Measurements from ENCODE around the gene BDH1.
"Not testable (repeated sequence)": the region's sequence is repeated elsewhere in the genome, so short reads cannot be mapped to it uniquely, and the experiment has no call there.

The BDH1 gene, protein sequence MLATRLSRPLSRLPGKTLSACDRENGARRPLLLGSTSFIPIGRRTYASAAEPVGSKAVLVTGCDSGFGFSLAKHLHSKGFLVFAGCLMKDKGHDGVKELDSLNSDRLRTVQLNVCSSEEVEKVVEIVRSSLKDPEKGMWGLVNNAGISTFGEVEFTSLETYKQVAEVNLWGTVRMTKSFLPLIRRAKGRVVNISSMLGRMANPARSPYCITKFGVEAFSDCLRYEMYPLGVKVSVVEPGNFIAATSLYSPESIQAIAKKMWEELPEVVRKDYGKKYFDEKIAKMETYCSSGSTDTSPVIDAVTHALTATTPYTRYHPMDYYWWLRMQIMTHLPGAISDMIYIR

DNA sequence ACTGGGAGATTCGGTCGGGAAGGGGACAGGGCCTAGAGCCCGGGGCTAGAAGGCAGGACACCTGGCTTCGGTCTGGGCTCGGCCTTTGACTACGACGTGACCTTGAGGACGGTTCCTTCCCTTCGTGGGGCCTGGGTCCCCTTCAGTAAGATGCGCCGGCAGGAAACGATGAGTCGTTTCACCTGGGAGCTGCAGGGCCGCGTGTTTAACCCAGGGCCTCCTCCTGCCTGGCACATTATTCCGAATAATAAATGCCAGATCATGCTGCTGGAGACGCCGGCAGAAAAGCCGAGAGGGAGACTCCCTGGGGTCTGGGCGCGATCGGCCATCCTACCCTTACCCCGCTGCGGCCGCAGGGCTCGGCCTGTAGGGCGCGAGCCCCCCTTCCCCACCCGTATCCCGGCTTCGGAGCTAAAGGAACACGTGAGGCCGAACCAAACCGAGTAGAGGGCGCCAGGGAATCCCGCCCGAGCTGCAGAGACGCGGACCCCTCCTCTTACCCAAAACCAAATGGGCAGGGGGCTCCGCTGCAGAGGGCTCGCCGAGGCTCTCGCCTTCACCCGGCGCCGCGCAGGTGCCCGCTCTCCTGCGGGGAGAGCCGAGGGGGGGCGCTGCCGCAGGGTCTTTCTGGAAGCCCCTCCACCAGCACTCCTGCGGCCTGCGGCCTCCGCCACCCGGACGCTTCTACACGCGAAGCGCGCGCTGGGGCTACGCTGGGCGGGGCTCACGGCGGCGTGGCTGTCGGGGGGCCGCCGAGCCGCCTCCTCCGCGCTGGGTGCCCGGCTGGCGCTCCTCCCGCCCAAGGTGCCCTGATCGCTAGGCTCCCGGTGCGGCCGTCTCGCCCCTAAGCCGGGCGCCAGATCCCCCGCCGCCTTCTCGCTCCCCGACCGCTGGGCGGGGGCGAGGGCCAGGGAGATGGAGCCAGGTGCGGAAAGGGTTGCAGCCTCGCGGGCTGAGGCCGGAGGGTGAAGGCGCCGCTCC is at the start of gene BDH1:
BDH1 (minus strand) TSS at position 688 of the 981 bp plus-strand sequence. CDS start 9,525 bp downstream, outside the sequence.
- DNase-seq, result peak; percentile 19

DNA sequence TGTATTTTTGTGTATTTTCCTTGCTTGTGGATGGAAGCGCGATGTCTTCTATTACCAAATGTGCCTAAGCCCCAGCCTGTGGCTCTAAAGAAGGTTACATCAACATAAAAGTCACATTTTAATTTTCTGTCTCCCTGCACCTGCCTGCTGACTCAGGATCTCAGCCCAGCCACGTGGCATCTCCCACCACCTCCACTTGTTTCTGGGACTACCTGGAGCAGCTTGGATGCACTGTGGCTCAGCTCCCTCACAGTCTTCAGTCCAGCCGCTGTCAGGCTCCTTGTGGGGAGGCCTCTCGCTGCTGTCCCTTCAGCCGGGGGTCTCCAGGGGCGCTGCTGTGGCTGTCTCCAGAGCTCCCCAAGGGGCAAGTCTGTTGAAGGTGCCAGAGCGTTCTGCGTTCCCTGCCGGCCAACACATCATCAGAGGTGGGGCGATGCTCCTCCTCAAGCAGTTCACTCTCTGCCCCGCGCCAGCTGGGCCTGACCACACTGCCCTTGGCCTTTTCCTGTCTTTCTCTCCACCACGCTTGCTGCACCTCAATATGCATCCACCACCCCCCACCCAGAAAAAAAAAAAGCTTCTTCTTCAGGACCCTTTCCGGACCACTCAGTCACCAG is 47.7 kb upstream of the BDH1 start:
- DNase-seq, result no peak

DNA sequence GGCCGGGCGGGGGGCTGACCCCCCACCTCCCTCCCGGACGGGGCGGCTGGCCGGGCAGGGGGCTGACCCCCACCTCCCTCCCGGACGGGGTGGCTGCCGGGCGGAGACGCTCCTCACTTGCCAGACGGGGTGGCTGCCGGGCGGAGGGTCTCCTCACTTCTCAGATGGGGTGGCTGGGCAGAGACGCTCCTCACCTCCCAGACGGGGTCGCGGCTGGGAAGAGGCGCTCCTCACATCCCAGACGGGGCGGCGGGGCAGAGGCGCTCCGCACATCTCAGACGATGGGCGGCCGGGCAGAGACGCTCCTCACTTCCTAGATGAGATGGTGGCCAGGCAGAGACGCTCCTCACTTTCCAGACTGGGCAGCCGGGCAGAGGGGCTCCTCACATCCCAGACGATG is 46.6 kb upstream of the BDH1 start:
- DNase-seq, result not testable (repeated sequence)

DNA sequence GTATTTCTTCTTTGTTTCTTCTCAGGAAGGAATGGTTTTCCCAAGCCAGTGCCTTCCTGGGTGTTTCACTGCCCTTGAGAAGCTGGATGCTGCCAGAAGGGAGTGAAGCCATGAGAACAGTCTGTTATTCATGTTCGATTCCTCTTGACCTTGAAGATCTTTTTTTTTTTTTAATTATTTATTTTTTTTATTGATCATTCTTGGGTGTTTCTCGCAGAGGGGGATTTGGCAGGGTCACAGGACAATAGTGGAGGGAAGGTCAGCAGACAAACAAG is 45.7 kb upstream of the BDH1 start:
- not testable (repeated sequence) for DNase-seq

DNA sequence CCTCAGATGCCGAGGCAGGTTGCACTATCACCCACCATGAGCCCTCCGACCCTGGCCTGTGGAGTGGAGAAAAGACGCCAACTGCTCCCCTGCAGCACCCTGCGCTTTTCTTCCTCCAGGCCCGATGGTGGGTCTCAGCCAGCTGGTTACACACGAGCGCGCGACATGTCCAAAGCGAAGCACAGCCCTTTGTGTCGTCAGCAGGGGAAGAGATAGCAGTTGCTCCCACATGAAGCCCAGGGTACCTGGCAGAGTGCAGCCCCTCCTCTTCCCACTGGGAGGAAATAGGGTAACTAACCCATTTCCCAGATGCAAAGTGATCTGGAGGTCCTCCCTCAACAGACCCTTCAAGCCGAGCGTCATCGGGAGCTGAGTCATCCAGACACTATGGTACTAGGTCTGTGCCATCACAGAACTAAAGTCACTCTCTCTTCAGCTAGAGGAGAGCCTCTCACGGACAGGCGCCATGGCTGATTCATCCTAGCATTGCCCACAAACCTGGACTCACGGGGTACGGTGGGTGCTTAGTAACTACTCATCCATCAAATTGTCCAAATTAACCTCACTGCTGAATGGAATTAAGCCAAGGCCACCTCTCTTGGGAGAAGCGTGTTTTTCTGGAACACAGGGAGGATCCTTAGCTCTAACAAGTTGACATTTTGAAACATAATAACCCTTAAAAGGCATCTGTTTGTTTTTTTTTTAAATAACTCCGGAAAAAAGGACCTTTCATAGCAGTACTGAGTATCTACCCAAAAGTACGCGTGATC is 45.2 kb upstream of the BDH1 start:
- DNase-seq, result no peak

DNA sequence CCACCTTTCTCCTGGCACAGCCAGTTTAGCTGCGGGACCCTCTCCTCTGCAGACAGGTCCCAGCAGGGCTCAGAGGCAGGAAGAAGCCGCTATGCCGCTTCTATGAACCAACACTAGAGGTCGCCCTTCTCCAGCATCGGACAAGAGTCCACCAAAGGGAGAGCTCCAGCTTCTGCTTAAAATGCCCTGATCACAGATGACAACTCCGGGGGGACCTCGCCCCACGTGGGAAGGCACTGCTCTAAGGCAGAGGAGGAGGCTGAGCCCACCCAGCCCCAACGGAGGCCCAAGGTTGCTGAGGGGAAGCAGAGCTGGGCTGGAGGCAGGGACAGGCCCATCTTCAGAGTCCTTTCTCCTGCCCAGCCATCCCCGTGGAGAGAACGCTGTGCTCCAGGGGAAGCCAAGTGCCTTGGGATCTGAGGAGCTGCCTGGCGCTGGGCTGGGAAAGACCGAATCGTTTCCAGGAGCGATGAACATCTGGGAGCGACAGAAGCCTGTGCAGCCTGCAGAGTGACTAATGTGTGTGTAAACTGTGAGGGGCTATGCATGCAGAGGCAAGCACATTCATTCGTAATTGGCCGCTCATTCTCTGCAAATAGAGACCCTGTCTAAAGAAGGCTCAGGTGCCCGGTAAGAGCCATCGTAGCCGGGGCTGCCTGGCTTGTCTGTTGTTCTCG is 43.5 kb upstream of the BDH1 start:
- DNase-seq, result no peak

DNA sequence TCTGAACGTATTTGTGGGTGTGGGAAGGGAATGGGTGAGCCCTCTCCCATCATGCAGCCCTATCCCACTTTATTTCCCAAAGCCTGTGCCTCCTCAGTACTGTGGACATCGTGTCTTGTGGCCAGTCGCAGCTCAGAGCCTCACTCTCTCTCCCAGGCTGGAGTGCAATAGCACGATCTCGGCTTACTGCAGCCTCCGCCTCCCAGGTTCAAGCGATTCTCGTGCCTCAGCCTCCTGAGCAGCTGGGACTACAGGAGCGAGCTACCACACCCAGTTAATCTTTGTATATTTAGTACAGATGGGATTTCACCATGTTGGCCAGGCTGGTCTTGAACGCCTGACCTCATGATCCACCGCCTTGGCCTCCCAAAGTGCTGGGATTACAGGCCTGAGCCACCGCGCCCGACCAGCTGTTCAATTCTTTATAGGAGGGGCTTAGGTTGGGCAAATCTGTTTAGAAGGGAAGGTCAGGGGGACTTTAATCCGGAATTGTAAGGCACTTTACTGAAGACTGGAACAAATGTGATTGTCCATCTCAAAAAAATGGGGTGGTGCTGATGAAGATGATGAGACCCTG is 42.7 kb upstream of the BDH1 start:
- DNase-seq, result no peak

DNA sequence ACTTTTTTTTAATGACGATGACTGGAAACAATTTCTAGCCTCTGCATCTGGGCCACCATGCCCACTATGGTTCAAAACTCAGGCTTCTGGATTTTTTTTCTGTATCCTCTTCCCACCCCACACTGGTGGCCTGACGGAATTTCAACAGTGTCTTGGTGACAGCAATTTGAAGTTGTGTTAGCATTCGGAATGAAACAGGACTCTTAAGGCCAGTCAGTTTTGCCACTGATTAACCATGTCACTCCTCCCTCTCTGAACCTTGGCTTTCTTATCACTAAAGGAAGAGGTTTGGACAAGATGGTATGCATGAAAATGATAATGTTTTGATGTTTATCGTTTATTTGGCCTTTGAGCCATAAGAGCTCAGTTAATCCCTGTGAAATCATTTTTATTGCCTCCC is 41.6 kb upstream of the BDH1 start:
- DNase-seq, result no peak

DNA sequence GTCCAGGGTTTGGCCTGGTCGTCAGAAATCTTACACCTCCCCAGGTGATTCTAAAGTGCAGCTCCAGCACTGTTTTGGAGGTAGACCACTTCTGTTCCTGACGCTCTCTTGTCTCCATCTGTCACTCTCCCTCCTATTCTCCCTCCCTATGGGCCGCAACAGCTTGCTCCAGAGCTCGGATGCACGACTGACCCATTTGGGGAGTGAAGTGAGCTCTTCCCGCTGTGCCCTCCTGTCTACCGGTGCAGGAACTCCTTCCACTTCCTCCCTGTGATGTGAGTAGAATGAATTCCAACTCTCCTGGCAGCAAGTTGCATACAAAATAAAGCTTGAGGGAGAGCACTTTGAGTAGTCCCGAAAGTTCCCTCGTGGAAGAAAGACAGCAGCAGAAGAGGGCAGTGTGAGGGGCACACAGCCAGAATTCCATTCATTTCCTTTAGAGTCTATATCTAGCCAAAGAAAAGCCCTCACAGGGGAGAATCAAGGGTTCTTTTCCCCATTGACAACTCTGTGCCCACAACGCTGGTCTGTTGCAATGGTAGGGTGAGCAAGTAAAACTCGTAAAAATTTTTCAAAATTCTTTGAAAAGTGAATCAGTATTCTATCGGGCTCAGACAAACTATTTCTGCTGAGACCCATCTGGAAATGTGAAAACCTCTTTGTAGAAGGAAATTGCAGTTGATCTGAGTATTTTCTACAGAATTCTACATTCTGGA is 39.9 kb upstream of the BDH1 start:
- DNase-seq, result peak; percentile 16

DNA sequence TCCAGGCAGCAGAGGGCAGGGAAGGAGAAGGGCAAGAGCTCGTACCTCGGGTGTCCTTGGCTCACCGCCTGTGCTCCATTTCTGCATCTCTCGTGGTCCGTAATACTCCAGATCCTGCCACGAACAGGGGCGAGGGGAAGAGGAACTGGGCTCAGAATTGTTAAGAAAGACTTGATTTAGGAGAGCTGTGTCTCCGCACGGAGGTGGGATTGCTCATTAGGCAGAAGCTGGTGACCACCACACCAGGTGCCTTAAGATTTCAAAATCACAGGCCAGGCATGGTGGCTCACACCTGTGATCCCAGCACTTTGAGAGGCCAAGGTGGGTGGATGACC is 37.2 kb upstream of the BDH1 start:
- DNase-seq, result no peak

DNA sequence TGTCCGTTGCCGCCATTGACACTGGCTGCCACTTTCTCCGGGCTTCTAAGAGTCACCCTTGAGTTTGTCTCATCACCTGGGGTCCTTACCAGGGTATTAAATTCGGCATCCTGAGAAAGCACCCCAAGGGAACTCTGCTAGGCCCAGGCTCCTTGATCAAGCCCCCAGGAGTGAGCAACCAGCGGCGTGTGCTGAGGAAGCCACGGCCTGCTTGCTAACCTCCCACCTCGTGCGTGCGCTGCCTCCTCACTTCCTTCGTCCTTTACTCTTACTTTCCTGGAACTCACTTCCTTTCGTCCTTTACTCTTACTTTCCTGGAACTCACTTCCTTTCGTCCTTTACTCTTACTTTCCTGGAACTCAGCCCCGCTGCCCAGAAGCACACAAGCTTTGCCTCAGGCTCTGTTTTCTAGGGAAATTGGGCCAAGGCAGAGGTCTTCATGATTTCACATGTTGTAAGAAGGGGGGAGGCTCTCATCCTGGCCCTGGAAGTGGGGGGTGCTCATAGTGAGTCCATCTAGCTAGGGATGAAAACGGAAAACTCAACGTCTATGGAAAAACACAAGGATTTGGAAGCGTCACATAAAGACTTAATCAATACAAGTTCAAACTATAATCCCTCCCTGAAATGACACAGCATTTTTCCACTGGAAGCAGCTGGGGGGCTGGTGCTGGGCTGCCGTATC is 36.7 kb upstream of the BDH1 start:
- no peak for DNase-seq

DNA sequence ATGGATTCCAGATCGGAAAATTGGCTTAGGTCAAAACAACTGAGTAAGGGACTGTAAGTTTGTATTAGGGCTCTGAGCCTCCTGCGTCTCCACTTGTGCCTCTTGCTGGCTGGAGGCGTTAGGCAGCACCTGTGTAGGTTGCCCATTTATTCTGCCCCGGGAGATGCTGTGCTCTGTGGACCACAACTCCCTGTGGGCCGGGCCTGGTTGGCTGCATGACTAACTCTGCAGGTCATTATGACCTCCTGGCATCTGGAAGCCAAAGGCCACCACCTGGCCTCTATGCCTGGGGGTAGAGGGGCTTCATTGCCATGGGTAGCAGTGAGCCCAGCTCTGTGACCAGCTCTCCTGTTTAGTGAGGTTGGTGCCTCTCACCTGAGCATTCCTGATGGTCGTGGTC is 36.0 kb upstream of the BDH1 start:
- no peak for DNase-seq

DNA sequence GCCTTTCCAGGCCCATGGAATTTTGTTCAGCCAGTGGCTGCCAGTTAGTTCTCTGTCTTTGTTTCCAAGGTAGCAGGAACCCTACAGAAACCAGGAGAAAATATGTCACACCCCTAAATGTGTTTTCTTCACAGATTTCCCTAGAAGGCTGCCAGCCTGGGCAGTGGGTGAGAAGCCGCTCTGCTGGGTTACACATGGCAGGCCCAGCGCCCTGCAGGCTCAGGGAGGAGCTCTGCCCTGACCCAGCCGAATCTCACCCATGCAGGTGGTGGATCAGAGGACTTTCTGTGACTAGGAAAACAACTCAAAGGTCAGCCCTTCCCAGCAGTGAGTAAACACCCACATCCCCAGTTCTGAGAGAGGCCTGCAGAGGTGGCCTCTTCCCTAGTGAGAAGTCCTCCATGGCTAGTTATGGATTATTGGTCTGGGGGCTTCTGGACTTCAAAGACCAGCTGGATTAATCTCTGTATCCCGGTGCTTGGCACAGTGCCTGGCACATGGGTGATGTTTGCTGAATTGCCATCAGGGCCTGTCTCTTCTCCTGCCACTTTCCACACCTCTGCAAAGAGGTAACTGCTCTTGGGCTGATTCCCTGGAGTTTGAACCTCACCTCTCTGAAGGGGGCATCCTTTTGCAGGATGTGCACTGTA is 34.7 kb upstream of the BDH1 start:
- DNase-seq, result no peak

DNA sequence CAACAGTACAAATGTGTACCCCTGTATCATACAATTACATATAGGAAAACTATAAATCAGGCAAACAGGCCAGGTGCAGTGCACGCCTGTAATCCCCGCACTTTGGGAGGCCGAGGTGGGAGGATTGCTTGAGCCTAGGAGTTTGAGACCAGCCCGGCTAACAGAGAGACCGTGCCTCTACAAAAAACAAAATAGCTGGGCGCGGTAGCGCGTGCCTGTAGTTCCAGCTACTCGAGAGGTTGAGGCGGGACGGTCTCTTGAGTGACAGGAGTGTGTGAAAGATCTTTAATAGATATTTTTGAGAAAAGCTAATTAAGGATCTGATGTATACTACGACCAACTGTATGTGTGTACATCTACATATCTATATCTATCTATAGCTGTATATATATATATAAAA is 33.8 kb upstream of the BDH1 start:
- DNase-seq, result no peak

DNA sequence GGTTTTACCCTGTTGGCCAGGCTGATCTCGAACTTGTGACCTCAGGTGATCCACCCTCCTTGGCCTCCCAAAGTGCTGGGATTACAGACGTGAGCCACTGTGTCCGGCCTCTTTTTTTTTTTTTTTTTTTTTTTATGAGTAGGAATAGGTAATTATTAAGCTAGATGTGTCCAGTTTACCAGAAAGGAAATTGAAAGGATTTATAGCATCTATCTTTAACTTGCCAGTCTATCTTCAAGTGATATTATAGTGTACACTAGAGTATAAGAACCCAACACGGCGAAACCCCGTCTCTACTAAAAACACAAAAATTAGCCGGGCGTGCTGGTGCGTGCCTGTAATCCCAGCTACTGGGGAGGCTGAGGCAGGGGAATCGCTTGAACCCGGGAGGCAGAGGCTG is 31.0 kb upstream of the BDH1 start:
- DNase-seq, result not testable (repeated sequence)

DNA sequence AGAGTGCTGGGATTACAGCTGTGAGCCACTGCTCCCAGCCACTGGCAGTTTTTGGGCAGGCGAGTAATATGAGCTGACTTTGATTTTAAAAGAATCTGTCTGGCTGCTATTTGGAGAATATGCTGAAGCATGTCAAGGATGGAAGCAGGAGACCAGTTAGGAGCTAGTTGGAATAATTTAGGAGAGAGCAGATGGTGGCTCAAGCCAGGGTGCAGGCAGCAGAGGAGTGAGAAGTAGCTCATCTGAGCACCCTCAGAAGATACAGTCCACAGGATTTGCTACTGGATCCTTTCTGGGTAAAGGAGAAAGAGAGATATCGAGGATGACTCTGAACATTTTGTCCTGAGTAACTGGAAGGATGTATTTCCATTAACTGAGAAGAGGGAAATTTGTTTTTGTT is 30.4 kb upstream of the BDH1 start:
- DNase-seq, result no peak

DNA sequence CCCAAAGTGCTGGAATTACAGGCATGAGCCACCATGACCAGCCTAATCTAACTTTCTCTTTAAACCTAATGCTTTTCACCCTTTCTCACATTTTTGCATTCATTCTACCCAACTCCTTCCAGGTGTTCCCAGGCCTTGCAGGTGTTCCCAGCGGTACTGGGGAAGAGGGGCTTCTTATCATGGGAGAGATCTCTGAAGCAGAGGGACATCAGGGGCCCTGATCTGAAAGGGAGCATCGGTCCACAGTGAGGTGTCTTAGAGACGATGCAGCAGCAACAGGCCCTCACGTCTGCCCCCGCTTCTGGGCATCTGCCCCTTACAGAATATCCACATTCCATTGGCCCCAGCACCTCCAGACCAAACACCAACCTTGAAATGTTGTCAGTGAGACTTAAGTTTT is 29.0 kb upstream of the BDH1 start:
- no peak for DNase-seq

DNA sequence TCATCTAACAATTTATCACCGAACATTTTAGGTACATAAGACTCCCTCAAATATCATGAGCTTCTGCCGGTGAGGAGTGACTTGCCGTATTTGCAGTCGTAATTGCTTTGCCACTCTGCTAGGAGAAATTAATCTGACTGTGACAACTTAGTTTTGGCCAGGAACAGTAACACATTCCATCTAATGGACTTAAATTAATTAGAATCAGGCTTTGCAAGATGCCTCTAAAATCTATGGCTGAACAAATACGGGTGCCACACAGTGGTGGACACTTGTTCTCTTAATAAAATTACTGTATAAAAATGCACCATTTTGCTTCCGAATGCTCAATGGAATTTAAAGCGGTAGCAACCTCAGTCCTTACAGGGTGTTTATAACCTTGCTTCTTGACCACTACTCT is 27.6 kb upstream of the BDH1 start:
- DNase-seq, result no peak

DNA sequence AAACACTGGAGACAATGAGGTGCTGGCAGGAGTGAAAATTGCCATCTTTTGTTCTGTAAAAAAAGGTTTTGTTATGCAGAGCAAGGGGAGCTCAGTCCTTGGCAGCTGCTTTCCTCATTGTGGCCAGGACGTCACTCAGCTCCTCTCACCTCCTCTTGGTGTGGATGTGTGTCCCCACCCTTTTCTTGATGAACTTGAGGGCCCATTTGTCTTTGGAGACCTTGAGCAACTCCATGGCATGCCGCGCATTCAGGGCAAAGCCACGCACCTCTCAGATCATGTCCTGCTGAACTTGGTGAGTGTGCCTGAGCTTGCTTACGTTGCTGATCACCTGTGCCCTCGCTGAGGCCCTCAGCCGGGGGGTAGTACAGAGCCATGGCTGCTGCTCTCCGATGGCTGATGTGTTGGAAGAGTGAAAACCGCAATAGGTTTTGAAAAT is 24.5 kb upstream of the BDH1 start:
- DNase-seq, result no peak

DNA sequence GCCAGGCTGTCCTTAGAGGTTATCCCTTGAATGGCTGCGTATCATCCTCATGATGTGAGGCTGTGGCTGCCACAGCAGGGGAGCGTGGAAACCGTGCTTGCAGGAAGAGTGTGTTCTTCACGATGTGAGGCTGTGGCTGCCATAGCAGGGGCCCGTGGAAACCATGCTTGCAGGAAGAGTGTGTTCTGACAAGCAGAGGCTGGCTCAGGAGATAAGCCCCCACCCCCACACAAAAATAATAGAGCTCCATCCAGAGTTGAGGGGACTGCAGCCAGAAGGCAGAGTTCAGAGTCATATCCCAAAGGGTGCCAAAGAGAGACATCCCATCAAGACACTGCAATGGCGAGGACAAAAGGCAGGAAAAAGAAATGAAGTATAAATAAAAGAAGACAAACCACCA is 22.6 kb upstream of the BDH1 start:
- DNase-seq, result no peak
